Tibial nerve (tissue), 4 donors: ENCODE data around the gene DGCR8. TPM values are rescaled to one million over a fixed set of nuclear protein-coding genes. Genes with fewer than 3 reads are reported as not detected.

Source experiments
- DNase-seq, 2 donors: peaks; one replicate each; pipeline ENCODE4 v3.0.0-alpha.2; 2019; ENCODE audit warnings: low spot score in 2 of 2
- H3K27ac ChIP-seq, 4 donors: fragments of 200-600 bp; sonication (generic) in 3 of 4; one replicate each; pipeline ENCODE4 v1.5.1; 2017 to 2019; ENCODE audit warnings: mild to moderate bottlenecking in 1 of 4
- H3K27me3 ChIP-seq, 2 donors: fragments of 200-600 bp; sonication (generic) in 1 of 2; one replicate each; pipeline versions ENCODE4 v1.5.1 to v1.6.0; 2017 to 2019
- H3K36me3 ChIP-seq, 3 donors: fragments of 200-600 bp; sonication (generic); one replicate each; pipeline ENCODE4 v1.5.1; 2018 to 2019
- H3K4me1 ChIP-seq, 4 donors: fragments of 200-600 bp; sonication (generic) in 3 of 4; one replicate each; pipeline ENCODE4 v1.5.1; 2017 to 2019
- H3K4me3 ChIP-seq, 4 donors: fragments of 200-600 bp; sonication (generic) in 3 of 4; one replicate each; pipeline ENCODE4 v1.5.1; 2017 to 2019; ENCODE audit warnings: mild to moderate bottlenecking in 1 of 4, moderate library complexity in 1 of 4
- H3K9me3 ChIP-seq, 4 donors: fragments of 200-600 bp; sonication (generic) in 3 of 4; one replicate each; pipeline ENCODE4 v1.5.1; 2017 to 2019
- CTCF ChIP-seq, 5 experiments: fragments of 200-600 bp in 3 of 5; fragments of 450-650 bp in 2 of 5; sonication (generic) in 3 of 5; IDR thresholded peaks; one replicate each; pipeline ENCODE4 v1.5.1; 2016 to 2019; ENCODE audit warnings: antibody characterized with exemption in 5 of 5, mild to moderate bottlenecking in 3 of 5, moderate library complexity in 2 of 5
- EP300 ChIP-seq, 2 donors: sonication (generic); formaldehyde crosslinking; IDR thresholded peaks; one replicate each; pipeline ENCODE4 v1.6.1; 2017; ENCODE audit warnings: antibody characterized with exemption in 2 of 2, mild to moderate bottlenecking in 1 of 2
- POLR2A ChIP-seq, 2 donors: fragments of 450-650 bp; IDR thresholded peaks; one replicate each; pipeline ENCODE4 v1.6.1; 2017; ENCODE audit warnings: antibody characterized with exemption in 2 of 2, mild to moderate bottlenecking in 2 of 2, moderate library complexity in 2 of 2
- WGBS, 2 donors: methylation state at CpG; one replicate each; pipeline ENCODE4 v1.1.5; 2018; 5-methylcytosine and 5-hydroxymethylcytosine counted together
- total RNA-seq, 4 donors: library from RNA; depleted of rRNA; stranded (reverse); fragments of >200 nt; gene quantifications; one replicate each; pipeline ENCODE4 v1.1.0, GENCODE V29; 2016

Gene DGCR8
- total RNA-seq, 4 donors from 2014 or later: 23.0 to 35.1 (median 26.0) TPM

- Histone ChIP-seq H3K27ac (no peak overlapping the region), H3K4me3 (no peak overlapping the region), H3K27me3 (no peaks in the 10 kb centered on the region), H3K4me1 (peaks cover 0 to 31% (median 8%) of the 10 kb centered on the region in 4 donors), H3K36me3 (peaks cover 0 to 48% (median 12%) of the 10 kb centered on the region in 3 donors), H3K9me3 (no peaks in the 10 kb centered on the region)
- 69 to 74% methylated on average over 16 to 17 of the region's 17 CpGs for WGBS, 2 donors
- no peak for DNase-seq
- no peak for TF ChIP-seq CTCF (IDR thresholded peaks at IDR 0.05)
- TF ChIP-seq POLR2A (IDR thresholded peaks at IDR 0.05): no peak
- no peak for TF ChIP-seq EP300 (IDR thresholded peaks at IDR 0.05)
Measured at GRCh38 chr22:20127869-20128618, 48.0 kb downstream of the DGCR8 start.

GRCh38 chr22:20128619-20128901, 48.5 kb downstream of the DGCR8 start:
- TF ChIP-seq EP300 (IDR thresholded peaks at IDR 0.05) (no peak), POLR2A (IDR thresholded peaks at IDR 0.05) (no peak), CTCF (IDR thresholded peaks at IDR 0.05) (no peak)
- peak overlapping the region in 1 of 4 donors; percentile 94 for H3K27ac ChIP-seq
- no peak for DNase-seq
- 50 to 64% methylated on average over 2 of the region's 2 CpGs for WGBS, 2 donors
- no peaks in the 10 kb centered on the region for H3K27me3 ChIP-seq
- peaks cover 0 to 34% (median 9%) of the 10 kb centered on the region in 4 donors for H3K4me1 ChIP-seq
- no peak overlapping the region for H3K4me3 ChIP-seq
- H3K9me3 ChIP-seq: no peaks in the 10 kb centered on the region
- H3K36me3 ChIP-seq: peaks cover 0 to 46% (median 12%) of the 10 kb centered on the region in 3 donors

GRCh38 chr22:20128902-20129746, 49.1 kb downstream of the DGCR8 start:
- Histone ChIP-seq H3K27ac (peak overlapping the region in 2 of 4 donors; percentile 34 to 94), H3K27me3 (no peaks in the 10 kb centered on the region), H3K36me3 (peaks cover 0 to 41% (median 12%) of the 10 kb centered on the region in 3 donors), H3K9me3 (no peaks in the 10 kb centered on the region), H3K4me3 (no peak overlapping the region), H3K4me1 (peaks cover 0 to 35% (median 14%) of the 10 kb centered on the region in 4 donors)
- DNase-seq: no peak
- 26 to 30% methylated on average over 8 to 12 of the region's 18 CpGs for WGBS, 2 donors
- TF ChIP-seq EP300 (IDR thresholded peaks at IDR 0.05): no peak
- TF ChIP-seq POLR2A (IDR thresholded peaks at IDR 0.05): no peak
- peak in 3 of 5 experiments; percentile 5 to 20 (median 10) for TF ChIP-seq CTCF (IDR thresholded peaks at IDR 0.05)

- no peak for TF ChIP-seq CTCF (IDR thresholded peaks at IDR 0.05)
- TF ChIP-seq EP300 (IDR thresholded peaks at IDR 0.05): no peak
- no peak for TF ChIP-seq POLR2A (IDR thresholded peaks at IDR 0.05)
Measured at GRCh38 chr22:20129747-20130014, 49.6 kb downstream of the DGCR8 start.

GRCh38 chr22:20130319-20130718, 50.3 kb downstream of the DGCR8 start:
- no peaks in the 10 kb centered on the region for H3K27me3 ChIP-seq
- H3K4me1 ChIP-seq: peaks cover 0 to 47% (median 26%) of the 10 kb centered on the region in 4 donors
- H3K4me3 ChIP-seq: peak overlapping the region in 2 of 4 donors; percentile 93 to 97
- H3K27ac ChIP-seq: peak overlapping the region; percentile 94 to 100 (median 95)
- DNase-seq: no peak
- H3K36me3 ChIP-seq: peaks cover 0 to 29% (median 6%) of the 10 kb centered on the region in 3 donors
- TF ChIP-seq EP300 (IDR thresholded peaks at IDR 0.05) (no peak), POLR2A (IDR thresholded peaks at IDR 0.05) (no peak)
- H3K9me3 ChIP-seq: no peaks in the 10 kb centered on the region
- 60 to 69% methylated on average over 1 to 3 of the region's 3 CpGs for WGBS, 2 donors

More at GRCh38 chr22:20129747-20130014, 49.6 kb downstream of the DGCR8 start:
- no peak overlapping the region for H3K4me3 ChIP-seq
- H3K36me3 ChIP-seq: peaks cover 0 to 35% (median 12%) of the 10 kb centered on the region in 3 donors
- H3K9me3 ChIP-seq: no peaks in the 10 kb centered on the region
- 80 to 83% methylated on average over 3 of the region's 3 CpGs for WGBS, 2 donors
- peaks cover 0 to 40% (median 19%) of the 10 kb centered on the region in 4 donors for H3K4me1 ChIP-seq
- no peaks in the 10 kb centered on the region for H3K27me3 ChIP-seq
- DNase-seq: no peak
- peak overlapping the region in 2 of 4 donors; percentile 34 to 94 for H3K27ac ChIP-seq
